ENCODE data around the gene PCED1A.

PCED1A gene

GRCh38 chr20:2865630-2866029, 25.2 kb upstream of the PCED1A start:
- no peak for TF ChIP-seq CTCF (conservative IDR thresholded peaks at IDR 0.05; ENCODE audit: low read length)
- H3K4me3 ChIP-seq (ENCODE audit: low read length) = no peak overlapping the region
- DNase-seq (ENCODE audit: low read depth) = no peak

DNA sequence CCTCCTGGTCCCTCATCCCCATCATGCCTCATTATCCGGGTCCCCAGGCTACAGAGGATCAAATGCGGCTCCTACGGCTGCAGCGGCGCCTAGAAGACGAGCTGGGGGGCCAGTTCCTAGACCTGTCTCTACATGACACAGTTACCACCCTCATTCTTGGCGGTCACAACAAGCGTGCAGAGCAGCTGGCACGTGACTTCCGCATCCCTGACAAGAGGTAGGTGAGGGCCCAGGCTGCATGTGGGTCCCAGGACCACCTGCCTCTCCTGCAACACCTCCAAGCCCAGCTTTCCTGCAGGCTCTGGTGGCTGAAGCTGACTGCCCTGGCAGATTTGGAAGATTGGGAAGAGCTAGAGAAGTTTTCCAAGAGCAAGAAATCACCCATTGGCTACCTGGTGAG, 24.6 kb upstream of the PCED1A start:
- H3K4me3 ChIP-seq (ENCODE audit: low read length) = no peak overlapping the region
- DNase-seq (ENCODE audit: low read depth) = no peak
- TF ChIP-seq CTCF (conservative IDR thresholded peaks at IDR 0.05; ENCODE audit: low read length) = no peak

DNA sequence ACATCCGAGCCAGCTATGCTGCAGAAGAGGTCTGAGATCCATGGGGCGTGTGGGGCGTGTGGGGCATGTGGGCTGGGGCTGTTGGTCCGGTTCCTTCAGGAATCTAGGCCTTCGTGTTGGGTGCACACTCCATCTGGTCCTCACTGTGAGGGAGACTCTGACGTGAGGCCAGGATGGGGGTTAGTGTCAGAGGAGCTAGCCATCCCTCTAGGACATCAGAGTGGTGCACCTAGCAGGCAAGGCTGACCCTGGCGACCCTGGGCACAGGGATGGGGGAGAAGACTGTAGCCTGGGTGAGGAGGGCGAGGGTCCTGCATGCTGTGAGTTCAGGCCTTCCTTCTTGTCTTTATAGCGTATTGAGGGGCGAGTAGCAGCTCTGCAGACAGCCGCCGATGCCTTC, 24.2 kb upstream of the PCED1A start:
- no peak for DNase-seq (ENCODE audit: low read depth)
- no peak for TF ChIP-seq CTCF (conservative IDR thresholded peaks at IDR 0.05; ENCODE audit: low read length)
- no peak overlapping the region for H3K4me3 ChIP-seq (ENCODE audit: low read length)

DNA sequence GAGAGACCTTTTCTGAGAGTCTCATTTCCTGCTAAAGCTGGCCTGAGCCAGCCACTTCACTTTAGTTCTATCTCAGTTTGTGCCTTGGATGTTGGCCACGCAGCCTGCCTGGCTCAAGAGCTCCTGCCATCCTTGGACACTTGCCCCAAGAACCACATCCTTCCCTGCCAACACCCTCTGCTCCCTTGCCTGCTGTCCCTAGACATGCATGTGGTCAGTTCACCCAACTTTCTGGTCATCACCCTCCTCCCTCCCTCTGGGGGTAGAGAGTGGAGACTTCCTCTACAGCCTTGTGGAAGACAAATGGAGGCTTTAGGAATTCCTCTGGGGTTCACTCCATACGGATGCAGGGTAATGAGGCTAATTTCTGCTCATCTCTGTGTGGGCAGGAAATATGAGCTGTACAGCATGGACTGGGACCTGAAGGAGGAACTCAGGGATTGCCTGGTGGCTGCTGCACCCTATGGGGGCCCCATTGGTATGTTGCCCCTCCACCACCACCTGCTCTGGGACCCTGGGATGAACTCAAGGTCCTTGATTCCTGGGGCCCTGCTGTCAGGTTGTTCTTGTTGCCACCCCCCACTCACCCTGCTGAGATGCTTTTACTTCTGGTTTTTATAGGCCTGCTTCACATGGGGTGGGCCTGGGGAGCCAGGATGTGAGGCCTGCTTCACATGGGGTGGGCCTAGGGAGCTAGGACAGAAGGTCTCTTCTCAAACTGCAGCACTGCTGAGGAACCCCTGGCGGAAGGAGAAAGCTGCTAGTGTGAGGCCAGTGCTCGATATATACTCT, 19.1 kb upstream of the PCED1A start:
- no peak overlapping the region for H3K4me3 ChIP-seq (ENCODE audit: low read length)
- no peak; the same call in 1 of the 2 replicates for TF ChIP-seq CTCF (conservative IDR thresholded peaks at IDR 0.05; ENCODE audit: low read length)
- DNase-seq (ENCODE audit: low read depth) = peak; percentile 93

GRCh38 chr20:2858591-2858990, 18.1 kb upstream of the PCED1A start:
- TF ChIP-seq CTCF (conservative IDR thresholded peaks at IDR 0.05; ENCODE audit: low read length) = no peak
- peak; percentile 40 for DNase-seq (ENCODE audit: low read depth)
- H3K4me3 ChIP-seq (ENCODE audit: low read length) = no peak overlapping the region

DNA sequence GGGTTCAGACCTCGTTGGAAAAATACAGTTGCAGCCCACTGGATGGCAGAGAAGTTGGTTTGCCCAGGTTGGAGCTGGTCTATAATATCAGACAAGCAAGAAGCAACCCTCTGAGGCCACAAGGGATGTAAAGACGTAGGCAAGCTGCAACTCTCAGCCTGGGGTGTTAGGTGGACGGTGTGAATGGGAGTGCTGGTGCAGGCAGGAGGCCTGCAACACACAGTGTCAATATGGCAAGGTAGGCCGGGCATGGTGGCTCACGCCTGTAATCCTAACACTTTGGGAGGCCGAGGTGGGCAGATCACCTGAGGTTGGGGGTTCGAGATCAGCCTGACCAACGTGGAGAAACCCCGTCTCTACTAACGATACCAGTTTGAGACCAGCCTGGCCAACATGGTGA, 10.6 kb upstream of the PCED1A start:
- no peak overlapping the region for H3K4me3 ChIP-seq (ENCODE audit: low read length)
- TF ChIP-seq CTCF (conservative IDR thresholded peaks at IDR 0.05; ENCODE audit: low read length) = no peak
- DNase-seq (ENCODE audit: low read depth) = no peak

GRCh38 chr20:2849529-2849928, 9.1 kb upstream of the PCED1A start:
- no peak for TF ChIP-seq CTCF (conservative IDR thresholded peaks at IDR 0.05; ENCODE audit: low read length)

More at GRCh38 chr20:2849529-2849928, 9.1 kb upstream of the PCED1A start:
- no peak for DNase-seq (ENCODE audit: low read depth)
- H3K4me3 ChIP-seq (ENCODE audit: low read length) = no peak overlapping the region

Data from AG10803 (cell line).